Breast epithelium (tissue), 3 donors: Measurements from ENCODE around the gene FAM177A1. TPM values are rescaled to one million over a fixed set of nuclear protein-coding genes. Genes with fewer than 3 reads are reported as not detected.

Experiments used
- total RNA-seq, 3 donors: library from RNA; depleted of rRNA; stranded (reverse); fragments of >200 nt; gene quantifications; one replicate each; pipeline ENCODE4 v1.1.0, GENCODE V29; 2016

Gene FAM177A1
- total RNA-seq, 3 donors from 2014 or later, result 34.4 to 54.0 (median 47.2) TPM

Other genes starting within 250 kb of the FAM177A1 start
- 10 to 100 TPM; 34.1 to 65.3 (median 61.0) TPM for gene BAZ1A, start 170.9 kb upstream of the FAM177A1 start, total RNA-seq
- gene SRP54, start 63.3 kb upstream of the FAM177A1 start, total RNA-seq, result 10 to 100 TPM; 35.5 to 68.1 (median 62.6) TPM
- gene PPP2R3C, start 75.7 kb downstream of the FAM177A1 start, total RNA-seq, result 10 to 100 TPM; 28.2 to 32.1 (median 28.6) TPM
- 10 to 100 TPM; 12.0 to 41.6 (median 25.2) TPM for gene PRORP, start 76.3 kb downstream of the FAM177A1 start, total RNA-seq
- gene PSMA6, start 246.1 kb downstream of the FAM177A1 start, total RNA-seq, result 100 to 1,000 TPM; 150 to 170 (median 156) TPM